ENCODE results near the gene AFF3.

- no peak for TF ChIP-seq POLR2AphosphoS5 (IDR thresholded peaks at IDR 0.05; ENCODE audit: low read depth, low read length)
- no peak for TF ChIP-seq REST (IDR thresholded peaks at IDR 0.05; ENCODE audit: insufficient read depth in 1 of 2, low read depth in 2 of 2, low read length in 2 of 2)
Measured at GRCh38 chr2:99554871-99555270, 587.5 kb downstream of the AFF3 start.

All from PFSK-1 (cell line).